Thymus (tissue), 11 donors: ENCODE measurements around the gene PSD. TPM values are rescaled to one million over a fixed set of nuclear protein-coding genes. Genes with fewer than 3 reads are reported as not detected.
A peak's percentile ranks its signal among the peaks of the same experiment; 100 is the strongest.

Source experiments
- DNase-seq, 9 donors: peaks; one replicate each; pipeline ENCODE4 v3.0.0-alpha.2; 2013; ENCODE audit warnings: low spot score in 9 of 9, low read depth in 6 of 9, missing footprints in 1 of 9
- H3K27ac ChIP-seq, 2 donors: one replicate each; pipeline ENCODE4 v1.5.1; 2013; ENCODE audit warnings: control low read depth in 1 of 2, low read depth in 1 of 2, low read length in 1 of 2, mild to moderate bottlenecking in 1 of 2, moderate library complexity in 1 of 2
- H3K27me3 ChIP-seq, 2 donors: one replicate each; pipeline ENCODE4 v1.5.1; 2013; ENCODE audit warnings: low read length in 1 of 2; ENCODE audit not compliant: control insufficient read depth in 2 of 2, insufficient read depth in 1 of 2
- H3K36me3 ChIP-seq, 2 donors: one replicate each; pipeline ENCODE4 v1.5.1; 2013; ENCODE audit warnings: low read length in 1 of 2, mild to moderate bottlenecking in 1 of 2, moderate library complexity in 1 of 2; ENCODE audit not compliant: control insufficient read depth in 2 of 2, insufficient read depth in 2 of 2
- H3K4me1 ChIP-seq, 2 donors: one replicate each; pipeline ENCODE4 v1.5.1; 2013; ENCODE audit warnings: low read length in 2 of 2; ENCODE audit not compliant: control insufficient read depth in 2 of 2, insufficient read depth in 2 of 2
- H3K4me3 ChIP-seq, 2 donors: one replicate each; pipeline ENCODE4 v1.5.1; 2013; ENCODE audit warnings: low read length in 2 of 2, control low read depth in 1 of 2, mild to moderate bottlenecking in 1 of 2
- H3K9me3 ChIP-seq, 2 donors: one replicate each; pipeline ENCODE4 v1.5.1; 2013; ENCODE audit warnings: low read length in 1 of 2, mild to moderate bottlenecking in 1 of 2; ENCODE audit not compliant: control insufficient read depth in 2 of 2, insufficient read depth in 1 of 2
- WGBS: extraction: QIAGEN DNeasy Blood & Tissue Kit; methylation state at CpG from one replicate; pipeline ENCODE4 v1.1.7; 2013; 5-methylcytosine and 5-hydroxymethylcytosine counted together
- polyA plus RNA-seq: library from polyadenylated mRNA; stranded (reverse); fragments of 200-250 nt; gene quantifications from one replicate; pipeline ENCODE4 v1.2.3, GENCODE V29; 2013
- total RNA-seq: library from RNA; stranded (reverse); fragments of 120-200 nt; gene quantifications from one replicate; pipeline ENCODE4 v1.2.4, GENCODE V29; 2013
- donor health status: healthy.

Gene PSD
- total and polyA plus RNA-seq, 2 donors, result 3.8 to 4.6 TPM

- WGBS, result 2% methylated on average over 48 of the region's 48 CpGs
- peak in 6 of 9 donors; percentile 42 to 81 (median 56) for DNase-seq
- peak overlapping the region in 1 of 2 donors; percentile 46 for H3K27ac ChIP-seq
These were observed 8.0 kb downstream of the PSD start for GRCh38 chr10:102410429-102411073.

GRCh38 chr10:102409604-102410428, 8.8 kb downstream of the PSD start:
- Histone ChIP-seq H3K27me3 (peaks cover 54 to 90% of the 10 kb centered on the region in 2 donors), H3K27ac (peak overlapping the region; percentile 32 to 47)
- 47% methylated on average over 24 of the region's 24 CpGs for WGBS

More at GRCh38 chr10:102410429-102411073, 8.0 kb downstream of the PSD start:
- Histone ChIP-seq H3K9me3 (peaks cover 0 to 4% of the 10 kb centered on the region in 2 donors), H3K36me3 (no peaks in the 10 kb centered on the region), H3K27me3 (peaks cover 56 to 90% of the 10 kb centered on the region in 2 donors), H3K4me1 (peaks cover 19 to 53% of the 10 kb centered on the region in 2 donors), H3K4me3 (peak overlapping the region; percentile 30 to 32)

GRCh38 chr10:102408728-102409603, 9.6 kb downstream of the PSD start:
- Histone ChIP-seq H3K36me3 (no peaks in the 10 kb centered on the region), H3K27ac (peak overlapping the region; percentile 9 to 32), H3K4me1 (peaks cover 19 to 53% of the 10 kb centered on the region in 2 donors), H3K27me3 (peaks cover 53 to 81% of the 10 kb centered on the region in 2 donors), H3K9me3 (peaks cover 0 to 4% of the 10 kb centered on the region in 2 donors), H3K4me3 (peak overlapping the region; percentile 24 to 53)
- peak in 6 of 9 donors; percentile 41 to 77 (median 56) for DNase-seq
- whole genome bisulfite sequencing, result 1% methylated on average over 103 of the region's 103 CpGs

More at GRCh38 chr10:102409604-102410428, 8.8 kb downstream of the PSD start:
- no peak for DNase-seq
- Histone ChIP-seq H3K36me3 (no peaks in the 10 kb centered on the region), H3K4me3 (peak overlapping the region; percentile 32 to 53), H3K9me3 (peaks cover 0 to 4% of the 10 kb centered on the region in 2 donors), H3K4me1 (peaks cover 19 to 53% of the 10 kb centered on the region in 2 donors)

GRCh38 chr10:102408131-102408727, 10.4 kb downstream of the PSD start:
- DNase-seq, result no peak
- H3K4me3 ChIP-seq, result no peak overlapping the region
- H3K27me3 ChIP-seq, result peaks cover 53 to 76% of the 10 kb centered on the region in 2 donors
- peaks cover 15 to 47% of the 10 kb centered on the region in 2 donors for H3K4me1 ChIP-seq
- peaks cover 0 to 4% of the 10 kb centered on the region in 2 donors for H3K9me3 ChIP-seq
- no peaks in the 10 kb centered on the region for H3K36me3 ChIP-seq
- WGBS, result 84% methylated on average over 14 of the region's 14 CpGs
- H3K27ac ChIP-seq, result no peak overlapping the region

- no peak for DNase-seq
- Histone ChIP-seq H3K36me3 (no peaks in the 10 kb centered on the region), H3K27me3 (peaks cover 53 to 71% of the 10 kb centered on the region in 2 donors), H3K4me3 (no peak overlapping the region), H3K9me3 (peaks cover 0 to 4% of the 10 kb centered on the region in 2 donors), H3K4me1 (peaks cover 11 to 41% of the 10 kb centered on the region in 2 donors), H3K27ac (no peak overlapping the region)
- WGBS, result 95% methylated on average over 13 of the region's 13 CpGs
These were observed 11.0 kb downstream of the PSD start for GRCh38 chr10:102407425-102408130.

GRCh38 chr10:102406815-102407214, 11.8 kb downstream of the PSD start:
- WGBS, result 96% methylated on average over 2 of the region's 2 CpGs
- H3K27me3 ChIP-seq, result peaks cover 46 to 63% of the 10 kb centered on the region in 2 donors
- H3K4me1 ChIP-seq, result peaks cover 11 to 34% of the 10 kb centered on the region in 2 donors
- H3K27ac ChIP-seq, result no peak overlapping the region
- H3K36me3 ChIP-seq, result peaks cover 0 to 2% of the 10 kb centered on the region in 2 donors
- peaks cover 0 to 4% of the 10 kb centered on the region in 2 donors for H3K9me3 ChIP-seq
- H3K4me3 ChIP-seq, result no peak overlapping the region
- DNase-seq, result no peak

- H3K27ac ChIP-seq, result no peak overlapping the region
- peaks cover 35 to 52% of the 10 kb centered on the region in 2 donors for H3K27me3 ChIP-seq
- H3K4me1 ChIP-seq, result peaks cover 11 to 22% of the 10 kb centered on the region in 2 donors
- DNase-seq, result no peak
- H3K9me3 ChIP-seq, result peaks cover 0 to 4% of the 10 kb centered on the region in 2 donors
- 74% methylated on average over 6 of the region's 6 CpGs for WGBS
- H3K4me3 ChIP-seq, result no peak overlapping the region
- peaks cover 9 to 10% of the 10 kb centered on the region in 2 donors for H3K36me3 ChIP-seq
These were observed 13.0 kb downstream of the PSD start for GRCh38 chr10:102405632-102406031.

- DNase-seq, result no peak
- Histone ChIP-seq H3K36me3 (peaks cover 9 to 12% of the 10 kb centered on the region in 2 donors), H3K27me3 (peaks cover 30 to 47% of the 10 kb centered on the region in 2 donors), H3K4me3 (no peak overlapping the region), H3K9me3 (peaks cover 0 to 2% of the 10 kb centered on the region in 2 donors), H3K27ac (no peak overlapping the region), H3K4me1 (peaks cover 7 to 18% of the 10 kb centered on the region in 2 donors)
- WGBS, result 96% methylated on average over 19 of the region's 19 CpGs
These were observed 13.4 kb downstream of the PSD start for GRCh38 chr10:102405108-102405571.
